Suprapubic skin (tissue), 4 donors: ENCODE measurements around the gene NACC2.

Experiments
- EP300 ChIP-seq: sonication (generic); formaldehyde crosslinking; IDR thresholded peaks from one replicate; pipeline ENCODE4 v1.6.1; 2017; ENCODE audit warnings: antibody characterized with exemption
- POLR2A ChIP-seq, 2 donors: fragments of 450-650 bp; IDR thresholded peaks; one replicate each; pipeline ENCODE4 v1.6.1; 2017; ENCODE audit warnings: antibody characterized with exemption in 2 of 2, mild to moderate bottlenecking in 2 of 2, moderate library complexity in 2 of 2
- POLR2AphosphoS5 ChIP-seq, 3 donors: sonication (generic); formaldehyde crosslinking; IDR thresholded peaks; one replicate each; pipeline ENCODE4 v1.6.1; 2017; ENCODE audit warnings: antibody characterized with exemption in 3 of 3
- TF ChIP-seq, protein P1 (sequence below), 2 donors: fragments of 200-600 bp in 1 of 2; fragments of 450-650 bp in 1 of 2; sonication (generic) in 1 of 2; IDR thresholded peaks; one replicate each; pipeline ENCODE4 v1.5.1; 2016 to 2019; ENCODE audit warnings: antibody characterized with exemption in 2 of 2, mild to moderate bottlenecking in 1 of 2, moderate library complexity in 1 of 2

DNA sequence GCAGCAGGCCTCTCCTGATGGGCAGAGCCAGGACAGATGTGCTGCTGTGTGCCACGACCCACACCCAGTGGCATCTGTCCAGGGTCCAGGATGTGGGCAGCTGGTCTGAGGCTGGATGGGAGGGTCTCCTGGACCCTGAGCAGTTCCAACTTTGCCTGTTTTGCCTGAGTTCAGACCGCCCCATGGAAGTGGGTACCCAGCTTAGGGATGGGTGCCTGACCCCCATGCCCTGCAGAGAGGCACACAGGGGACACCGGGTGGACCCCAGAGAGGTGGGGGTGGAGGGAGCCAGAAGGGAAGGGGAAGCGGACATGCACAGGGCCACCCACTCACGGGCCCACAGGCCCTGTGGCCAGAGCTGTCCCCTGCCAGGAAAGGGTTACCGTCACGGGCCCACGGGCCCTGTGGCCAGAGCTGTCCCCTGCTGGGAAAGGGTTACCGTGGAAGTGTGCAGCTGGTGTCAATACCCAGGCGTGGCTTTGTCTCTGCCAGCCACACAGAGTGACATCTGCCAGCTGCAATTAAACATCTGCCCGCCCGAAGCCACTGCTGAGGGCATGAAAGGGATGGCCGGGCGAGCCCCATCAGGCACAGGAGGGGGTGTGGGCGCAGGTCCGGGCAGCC is 50.0 kb downstream of the NACC2 start:
- TF ChIP-seq, protein P1, sequence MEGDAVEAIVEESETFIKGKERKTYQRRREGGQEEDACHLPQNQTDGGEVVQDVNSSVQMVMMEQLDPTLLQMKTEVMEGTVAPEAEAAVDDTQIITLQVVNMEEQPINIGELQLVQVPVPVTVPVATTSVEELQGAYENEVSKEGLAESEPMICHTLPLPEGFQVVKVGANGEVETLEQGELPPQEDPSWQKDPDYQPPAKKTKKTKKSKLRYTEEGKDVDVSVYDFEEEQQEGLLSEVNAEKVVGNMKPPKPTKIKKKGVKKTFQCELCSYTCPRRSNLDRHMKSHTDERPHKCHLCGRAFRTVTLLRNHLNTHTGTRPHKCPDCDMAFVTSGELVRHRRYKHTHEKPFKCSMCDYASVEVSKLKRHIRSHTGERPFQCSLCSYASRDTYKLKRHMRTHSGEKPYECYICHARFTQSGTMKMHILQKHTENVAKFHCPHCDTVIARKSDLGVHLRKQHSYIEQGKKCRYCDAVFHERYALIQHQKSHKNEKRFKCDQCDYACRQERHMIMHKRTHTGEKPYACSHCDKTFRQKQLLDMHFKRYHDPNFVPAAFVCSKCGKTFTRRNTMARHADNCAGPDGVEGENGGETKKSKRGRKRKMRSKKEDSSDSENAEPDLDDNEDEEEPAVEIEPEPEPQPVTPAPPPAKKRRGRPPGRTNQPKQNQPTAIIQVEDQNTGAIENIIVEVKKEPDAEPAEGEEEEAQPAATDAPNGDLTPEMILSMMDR (IDR thresholded peaks at IDR 0.05) = no peak
- no peak for TF ChIP-seq POLR2A (IDR thresholded peaks at IDR 0.05)
- TF ChIP-seq POLR2AphosphoS5 (IDR thresholded peaks at IDR 0.05) = no peak
- TF ChIP-seq EP300 = no peak
